Cerebellar nuclear complex (tissue), 1 donor: ENCODE measurements around the gene ICA1.
"Not testable (repeated sequence)": the region's sequence is repeated elsewhere in the genome, so short reads cannot be mapped to it uniquely, and the experiment has no call there.

Experiments
- DNase-seq, 2 experiments: peaks; one replicate each; lab custom pipeline; 2025; lab: John Stamatoyannopoulos, UW

ICA1 gene

GRCh38 chr7:8261711-8262695, at the start of gene ICA1:
TSS of gene ICA1 (minus strand) at chr7:8262167. CDS start at chr7:8235926, 26,241 bp downstream.
- peak in 1 of 2 experiments; percentile 9 for DNase-seq

GRCh38 chr7:8310876-8311275, 48.9 kb upstream of the ICA1 start:
- DNase-seq: no peak

DNA sequence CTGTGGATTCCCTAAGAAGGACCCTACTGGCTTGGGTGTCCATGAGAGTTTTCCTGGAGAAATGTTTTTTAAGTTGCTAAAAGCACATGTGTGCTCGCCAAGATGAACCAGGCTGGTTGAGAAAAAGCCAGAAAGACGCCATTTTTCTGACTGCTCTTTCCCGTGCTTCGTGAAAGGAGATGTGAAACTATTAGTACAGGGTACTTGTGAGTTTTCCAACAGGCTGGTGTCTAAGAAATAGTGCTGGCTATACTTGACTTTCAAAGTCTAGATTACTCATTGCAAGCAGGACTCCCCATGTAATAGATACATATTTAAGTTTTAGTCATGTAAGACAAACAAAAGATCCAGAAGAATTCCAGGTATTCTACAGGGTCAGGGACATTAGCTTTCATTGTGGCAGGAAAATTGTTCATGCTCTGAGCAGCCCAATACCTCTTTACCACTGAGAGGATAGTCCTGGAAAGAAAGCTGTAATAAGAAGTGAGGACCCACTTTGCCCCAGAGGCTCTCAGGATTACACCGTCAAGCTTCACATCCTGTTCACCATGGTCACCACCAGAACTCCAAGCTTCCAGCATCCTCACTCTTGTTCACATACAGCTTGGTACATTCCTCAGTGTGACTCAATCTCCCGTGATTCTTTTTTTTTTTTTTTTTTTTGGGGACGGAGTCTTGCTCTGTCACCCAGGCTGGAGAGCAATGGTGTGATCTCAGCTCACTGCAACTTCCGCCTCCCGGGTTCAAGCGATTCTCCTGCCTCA, 43.8 kb upstream of the ICA1 start:
- DNase-seq: no peak

GRCh38 chr7:8305104-8305503, 43.1 kb upstream of the ICA1 start:
- no peak for DNase-seq

GRCh38 chr7:8303904-8304528, 42.0 kb upstream of the ICA1 start:
- DNase-seq: no peak

- not testable (repeated sequence) for DNase-seq
Measured at GRCh38 chr7:8297023-8297422, 35.1 kb upstream of the ICA1 start.

GRCh38 chr7:8296362-8296659, 34.3 kb upstream of the ICA1 start:
- no peak for DNase-seq

DNA sequence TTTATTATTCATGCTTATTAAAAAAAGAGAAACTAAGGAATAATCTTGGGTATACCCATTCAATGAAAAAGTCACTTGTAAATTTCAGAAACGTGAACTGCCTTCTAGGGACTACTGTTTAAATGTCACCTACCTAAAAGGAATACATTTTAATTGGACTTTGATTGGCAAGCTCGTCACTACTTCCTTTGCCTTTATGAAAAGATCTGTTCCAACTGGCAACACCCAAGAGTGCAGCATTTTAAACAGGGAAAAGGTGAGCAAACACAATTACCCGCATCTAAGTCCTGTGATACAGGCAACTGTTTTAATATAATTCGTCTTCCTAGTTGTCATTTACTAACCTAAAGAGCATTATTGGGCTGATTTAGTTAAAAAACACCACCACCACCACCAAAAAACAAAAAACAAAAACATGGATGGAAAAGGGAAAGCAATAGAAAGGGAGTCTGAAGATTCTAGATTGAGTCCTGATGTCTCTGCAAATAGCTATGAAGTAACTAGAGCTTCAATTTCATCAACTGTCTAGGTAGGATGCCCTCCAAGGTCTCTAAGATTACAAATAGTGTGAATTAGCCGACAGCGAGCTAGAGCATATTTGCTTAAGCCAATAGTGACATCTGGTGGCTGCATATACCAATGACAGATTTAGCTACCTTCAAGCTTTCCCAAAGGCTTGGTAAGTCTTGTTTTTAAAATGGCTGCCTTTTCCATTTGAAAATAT, 33.8 kb upstream of the ICA1 start:
- peak; percentile 8 to 21 for DNase-seq

- DNase-seq: no peak
Measured at GRCh38 chr7:8291397-8292141, 29.6 kb upstream of the ICA1 start.

GRCh38 chr7:8290645-8291308, 28.8 kb upstream of the ICA1 start:
- DNase-seq: no peak

- DNase-seq: no peak
Measured at GRCh38 chr7:8286118-8286517, 24.2 kb upstream of the ICA1 start.

DNA sequence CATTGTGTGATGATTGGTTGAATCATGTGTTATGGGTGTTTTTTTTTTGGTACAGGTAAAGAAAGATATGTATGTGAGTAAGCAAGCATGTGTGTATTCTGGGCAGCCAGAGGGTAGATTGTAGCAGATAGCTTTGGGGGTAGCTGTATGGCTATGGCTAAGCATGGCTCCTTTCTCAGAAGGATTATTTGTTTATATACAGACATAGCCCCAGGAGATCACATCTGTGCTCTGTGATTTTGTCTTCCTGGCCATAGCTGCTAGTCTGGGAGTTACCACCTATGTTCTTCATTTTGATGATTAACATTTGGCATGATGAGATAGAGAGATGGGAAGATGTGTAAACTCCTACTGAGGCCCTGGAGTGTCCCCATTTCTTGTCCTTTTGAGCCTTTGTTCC, 23.2 kb upstream of the ICA1 start:
- no peak for DNase-seq

GRCh38 chr7:8284606-8285005, 22.6 kb upstream of the ICA1 start:
- no peak for DNase-seq

- DNase-seq: no peak
Measured at GRCh38 chr7:8283968-8284367, 22.0 kb upstream of the ICA1 start.

DNA sequence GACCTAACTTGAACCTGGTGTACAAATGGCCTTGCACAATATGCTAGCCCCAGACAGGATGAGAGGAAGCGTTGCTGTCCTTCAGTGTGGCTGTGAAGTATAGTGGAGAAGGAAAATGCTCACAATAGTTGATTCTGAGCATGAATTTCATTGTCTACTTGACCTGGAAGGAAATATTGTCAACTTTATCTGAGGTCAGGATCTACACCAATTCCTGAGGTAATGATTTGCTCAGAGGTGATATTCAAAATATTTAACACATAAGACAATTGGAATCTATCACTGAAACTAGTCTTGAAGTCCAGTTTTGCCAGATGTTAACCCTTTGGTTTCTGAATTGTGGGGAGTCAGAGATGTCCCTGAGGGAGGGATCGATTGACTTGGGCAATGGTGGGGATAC, 20.9 kb upstream of the ICA1 start:
- DNase-seq: no peak

DNA sequence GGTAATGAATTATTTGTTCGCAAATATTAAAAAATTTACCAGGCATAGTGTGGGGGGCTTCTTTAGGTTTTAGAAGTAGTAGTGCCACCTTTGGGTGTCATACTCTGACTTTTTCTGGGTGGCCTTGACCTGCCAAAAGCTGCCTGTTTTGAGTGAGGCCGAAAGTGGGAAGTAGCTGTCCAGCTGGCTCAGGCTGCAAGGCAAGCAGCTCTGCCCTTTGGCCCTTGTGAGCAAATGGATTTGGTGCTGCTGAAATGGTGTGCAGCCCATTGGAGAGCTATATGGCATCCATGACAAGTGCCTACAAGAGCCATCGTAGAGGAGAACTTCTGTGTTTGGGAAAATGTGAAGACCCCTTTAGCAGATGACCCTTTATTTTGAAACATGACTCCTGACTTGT, 20.2 kb upstream of the ICA1 start:
- no peak for DNase-seq

DNA sequence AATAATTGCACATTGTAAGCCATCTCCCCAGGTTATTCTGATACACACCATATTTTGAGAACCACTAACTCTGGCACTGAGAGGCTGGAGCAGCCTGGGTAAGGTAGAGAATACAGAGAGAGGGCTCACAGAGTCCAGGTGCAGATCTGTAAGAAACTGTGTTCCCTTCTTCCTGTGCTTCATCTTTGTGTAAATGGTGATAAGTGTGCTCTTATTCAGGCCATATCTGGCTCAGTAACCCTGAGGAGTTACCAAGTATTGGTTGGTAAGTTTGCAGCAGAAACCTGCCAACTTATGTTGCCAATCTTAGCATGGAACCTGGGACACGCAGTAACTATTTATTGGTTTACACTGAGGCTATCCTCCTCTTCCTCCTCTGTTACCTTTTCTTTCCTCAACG, 16.2 kb upstream of the ICA1 start:
- DNase-seq: no peak

- no peak for DNase-seq
Measured at GRCh38 chr7:8277394-8277982, 15.5 kb upstream of the ICA1 start.

DNA sequence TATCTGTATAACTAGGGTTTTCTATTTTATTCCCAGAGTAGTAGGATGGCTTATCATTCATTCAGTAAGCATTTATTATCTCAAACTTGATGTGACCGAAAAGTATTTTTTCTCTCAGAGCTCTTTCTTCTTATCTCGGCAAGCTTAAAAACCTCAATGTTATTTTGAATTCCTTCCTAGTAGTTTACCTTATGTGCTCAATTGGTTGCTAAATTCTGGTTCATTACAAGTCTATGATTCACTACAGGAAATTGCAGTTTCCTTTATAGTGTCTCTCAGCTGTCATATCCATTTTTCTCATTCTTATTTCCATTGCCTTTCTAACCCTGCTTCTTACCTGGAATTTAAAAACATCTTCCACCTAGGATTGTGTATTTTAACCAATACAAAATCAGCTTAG, 12.6 kb upstream of the ICA1 start:
- DNase-seq: no peak

- no peak for DNase-seq
Measured at GRCh38 chr7:8271960-8272359, 10.0 kb upstream of the ICA1 start.
